GM23338 (cell line): ENCODE data around the gene TMC3.

Experiments
- CTCF ChIP-seq, 2 experiments: fragments of 200-600 bp in 1 of 2; sonication (generic) in 1 of 2; conservative IDR thresholded peaks; 2 replicates each; pipeline versions ENCODE4 v1.5.1 to v1.6.1; 2016 to 2017; ENCODE audit warnings: antibody characterized with exemption in 2 of 2, low read depth in 2 of 2, mild to moderate bottlenecking in 2 of 2, moderate library complexity in 1 of 2
- ETS1 ChIP-seq: IDR thresholded peaks from 2 replicates; pipeline ENCODE4 v1.6.1; 2016; ENCODE audit warnings: antibody characterized with exemption
- EZH2 ChIP-seq: fragments of 200-600 bp; sonication (generic); IDR thresholded peaks from one replicate; pipeline ENCODE4 v1.8.0; 2017; ENCODE audit warnings: antibody characterized with exemption, mild to moderate bottlenecking, low read depth; ENCODE audit not compliant: unreplicated experiment
- JUNB ChIP-seq: IDR thresholded peaks from one replicate; pipeline ENCODE4 v1.6.1; 2016; ENCODE audit warnings: antibody characterized with exemption; ENCODE audit not compliant: unreplicated experiment

- TF ChIP-seq CTCF (conservative IDR thresholded peaks at IDR 0.05; ENCODE audit: low read depth in 2 of 2) (no peak), ETS1 (no peak), JUNB (no peak), EZH2 (no peak)
These were observed 57.7 kb downstream of the TMC3 start for GRCh38 chr15:81316267-81316666.
